ENCODE data around the gene ADGRL1.
A peak's percentile ranks its signal among the peaks of the same experiment; 100 is the strongest.

ADGRL1 gene

GRCh38 chr19:14168259-14168972, 37.6 kb downstream of the ADGRL1 start:
- Mint-ChIP-seq H3K36me3 (peaks cover 3% of the 10 kb centered on the region in 2 donors), H3K4me1 (peaks cover 23 to 34% of the 10 kb centered on the region in 2 donors), H3K4me3 (peak overlapping the region in 1 of 2 donors; percentile 7), H3K27ac (peak overlapping the region; percentile 63), H3K9me3 (peaks cover 3 to 9% of the 10 kb centered on the region in 2 donors), H3K27me3 (peaks cover 0 to 27% of the 10 kb centered on the region in 2 donors)
- DNase-seq, result no peak
- no peak for ATAC-seq (replicated peaks)

GRCh38 chr19:14167576-14168138, 38.3 kb downstream of the ADGRL1 start:
- ATAC-seq (replicated peaks), result peak; percentile 68 to 72
- Mint-ChIP-seq H3K36me3 (peaks cover 3% of the 10 kb centered on the region in 2 donors), H3K27me3 (peaks cover 0 to 27% of the 10 kb centered on the region in 2 donors), H3K4me3 (peak overlapping the region; percentile 73 to 78), H3K9me3 (peaks cover 3 to 9% of the 10 kb centered on the region in 2 donors), H3K4me1 (peaks cover 23 to 34% of the 10 kb centered on the region in 2 donors), H3K27ac (peak overlapping the region; percentile 83)
- no peak for DNase-seq

- peaks cover 3% of the 10 kb centered on the region in 2 donors for H3K36me3 Mint-ChIP-seq
- peaks cover 3 to 9% of the 10 kb centered on the region in 2 donors for H3K9me3 Mint-ChIP-seq
- H3K27me3 Mint-ChIP-seq, result peaks cover 0 to 27% of the 10 kb centered on the region in 2 donors
- ATAC-seq (replicated peaks) (peak in 1 of 2 donors; percentile 13), DNase-seq (no peak)
- H3K4me1 Mint-ChIP-seq, result peaks cover 23 to 34% of the 10 kb centered on the region in 2 donors
- H3K27ac Mint-ChIP-seq, result peak overlapping the region; percentile 83
- peak overlapping the region; percentile 73 to 78 for H3K4me3 Mint-ChIP-seq
Measured at GRCh38 chr19:14166999-14167575, 38.9 kb downstream of the ADGRL1 start.

- H3K4me1 Mint-ChIP-seq, result peaks cover 23 to 34% of the 10 kb centered on the region in 2 donors
- peaks cover 0 to 27% of the 10 kb centered on the region in 2 donors for H3K27me3 Mint-ChIP-seq
- no peak for DNase-seq
- peaks cover 3 to 9% of the 10 kb centered on the region in 2 donors for H3K9me3 Mint-ChIP-seq
- peak overlapping the region; percentile 42 for H3K27ac Mint-ChIP-seq
- H3K4me3 Mint-ChIP-seq, result peak overlapping the region; percentile 73 to 78
- peaks cover 3% of the 10 kb centered on the region in 2 donors for H3K36me3 Mint-ChIP-seq
- ATAC-seq (replicated peaks), result peak in 1 of 2 donors; percentile 25
Measured at GRCh38 chr19:14165990-14166830, 39.8 kb downstream of the ADGRL1 start.

- Mint-ChIP-seq H3K4me3 (no peak overlapping the region), H3K4me1 (peaks cover 20 to 29% of the 10 kb centered on the region in 2 donors), H3K36me3 (no peaks in the 10 kb centered on the region), H3K9me3 (peaks cover 2 to 3% of the 10 kb centered on the region in 2 donors), H3K27me3 (peaks cover 0 to 27% of the 10 kb centered on the region in 2 donors), H3K27ac (no peak overlapping the region)
- ATAC-seq (replicated peaks) (no peak), DNase-seq (no peak)
Measured at GRCh38 chr19:14164724-14165493, 41.1 kb downstream of the ADGRL1 start.

- Mint-ChIP-seq H3K27ac (no peak overlapping the region), H3K27me3 (peaks cover 0 to 27% of the 10 kb centered on the region in 2 donors), H3K9me3 (no peaks in the 10 kb centered on the region), H3K4me3 (no peak overlapping the region), H3K4me1 (peaks cover 20 to 29% of the 10 kb centered on the region in 2 donors), H3K36me3 (no peaks in the 10 kb centered on the region)
- DNase-seq, result no peak
- ATAC-seq (replicated peaks), result no peak
Measured at GRCh38 chr19:14164082-14164481, 41.9 kb downstream of the ADGRL1 start.

GRCh38 chr19:14162871-14163297, 43.1 kb downstream of the ADGRL1 start:
- peaks cover 0 to 6% of the 10 kb centered on the region in 2 donors for H3K36me3 Mint-ChIP-seq
- peaks cover 17 to 22% of the 10 kb centered on the region in 2 donors for H3K4me1 Mint-ChIP-seq
- no peaks in the 10 kb centered on the region for H3K9me3 Mint-ChIP-seq
- no peak overlapping the region for H3K4me3 Mint-ChIP-seq
- H3K27me3 Mint-ChIP-seq, result peaks cover 0 to 27% of the 10 kb centered on the region in 2 donors
- DNase-seq (no peak), ATAC-seq (replicated peaks) (no peak)
- H3K27ac Mint-ChIP-seq, result no peak overlapping the region

GRCh38 chr19:14161305-14161704, 44.7 kb downstream of the ADGRL1 start:
- peaks cover 5 to 7% of the 10 kb centered on the region in 2 donors for H3K4me1 Mint-ChIP-seq
- H3K36me3 Mint-ChIP-seq, result peaks cover 3 to 15% of the 10 kb centered on the region in 2 donors
- H3K9me3 Mint-ChIP-seq, result no peaks in the 10 kb centered on the region
- H3K27ac Mint-ChIP-seq, result no peak overlapping the region
- ATAC-seq (replicated peaks), result no peak
- H3K27me3 Mint-ChIP-seq, result peaks cover 0 to 20% of the 10 kb centered on the region in 2 donors
- DNase-seq, result no peak
- no peak overlapping the region for H3K4me3 Mint-ChIP-seq

- ATAC-seq (replicated peaks), result no peak
- Mint-ChIP-seq H3K36me3 (peaks cover 6 to 15% of the 10 kb centered on the region in 2 donors), H3K4me3 (no peak overlapping the region), H3K27ac (peak overlapping the region; percentile 14), H3K27me3 (peaks cover 0 to 13% of the 10 kb centered on the region in 2 donors), H3K4me1 (no peaks in the 10 kb centered on the region), H3K9me3 (no peaks in the 10 kb centered on the region)
- DNase-seq, result no peak
Measured at GRCh38 chr19:14160017-14160703, 45.8 kb downstream of the ADGRL1 start.

GRCh38 chr19:14159059-14159458, 46.9 kb downstream of the ADGRL1 start:
- no peak for ATAC-seq (replicated peaks)
- H3K4me1 Mint-ChIP-seq, result no peaks in the 10 kb centered on the region
- H3K9me3 Mint-ChIP-seq, result no peaks in the 10 kb centered on the region
- peaks cover 0 to 2% of the 10 kb centered on the region in 2 donors for H3K27me3 Mint-ChIP-seq
- peaks cover 8 to 18% of the 10 kb centered on the region in 2 donors for H3K36me3 Mint-ChIP-seq
- no peak overlapping the region for H3K27ac Mint-ChIP-seq
- no peak for DNase-seq
- H3K4me3 Mint-ChIP-seq, result no peak overlapping the region

- Mint-ChIP-seq H3K4me3 (no peak overlapping the region), H3K27ac (no peak overlapping the region), H3K27me3 (no peaks in the 10 kb centered on the region), H3K9me3 (no peaks in the 10 kb centered on the region), H3K4me1 (no peaks in the 10 kb centered on the region), H3K36me3 (peaks cover 8 to 18% of the 10 kb centered on the region in 2 donors)
- no peak for ATAC-seq (replicated peaks)
- no peak for DNase-seq
Measured at GRCh38 chr19:14158276-14159023, 47.5 kb downstream of the ADGRL1 start.

GRCh38 chr19:14156971-14157717, 48.8 kb downstream of the ADGRL1 start:
- Mint-ChIP-seq H3K27ac (no peak overlapping the region), H3K4me3 (no peak overlapping the region), H3K27me3 (no peaks in the 10 kb centered on the region), H3K4me1 (no peaks in the 10 kb centered on the region), H3K36me3 (peaks cover 8 to 18% of the 10 kb centered on the region in 2 donors), H3K9me3 (no peaks in the 10 kb centered on the region)
- DNase-seq (no peak), ATAC-seq (replicated peaks) (no peak)
